ENCODE results near the gene MAG.
"Not testable (repeated sequence)": the region's sequence is repeated elsewhere in the genome, so short reads cannot be mapped to it uniquely, and the experiment has no call there.

Gene MAG

DNA sequence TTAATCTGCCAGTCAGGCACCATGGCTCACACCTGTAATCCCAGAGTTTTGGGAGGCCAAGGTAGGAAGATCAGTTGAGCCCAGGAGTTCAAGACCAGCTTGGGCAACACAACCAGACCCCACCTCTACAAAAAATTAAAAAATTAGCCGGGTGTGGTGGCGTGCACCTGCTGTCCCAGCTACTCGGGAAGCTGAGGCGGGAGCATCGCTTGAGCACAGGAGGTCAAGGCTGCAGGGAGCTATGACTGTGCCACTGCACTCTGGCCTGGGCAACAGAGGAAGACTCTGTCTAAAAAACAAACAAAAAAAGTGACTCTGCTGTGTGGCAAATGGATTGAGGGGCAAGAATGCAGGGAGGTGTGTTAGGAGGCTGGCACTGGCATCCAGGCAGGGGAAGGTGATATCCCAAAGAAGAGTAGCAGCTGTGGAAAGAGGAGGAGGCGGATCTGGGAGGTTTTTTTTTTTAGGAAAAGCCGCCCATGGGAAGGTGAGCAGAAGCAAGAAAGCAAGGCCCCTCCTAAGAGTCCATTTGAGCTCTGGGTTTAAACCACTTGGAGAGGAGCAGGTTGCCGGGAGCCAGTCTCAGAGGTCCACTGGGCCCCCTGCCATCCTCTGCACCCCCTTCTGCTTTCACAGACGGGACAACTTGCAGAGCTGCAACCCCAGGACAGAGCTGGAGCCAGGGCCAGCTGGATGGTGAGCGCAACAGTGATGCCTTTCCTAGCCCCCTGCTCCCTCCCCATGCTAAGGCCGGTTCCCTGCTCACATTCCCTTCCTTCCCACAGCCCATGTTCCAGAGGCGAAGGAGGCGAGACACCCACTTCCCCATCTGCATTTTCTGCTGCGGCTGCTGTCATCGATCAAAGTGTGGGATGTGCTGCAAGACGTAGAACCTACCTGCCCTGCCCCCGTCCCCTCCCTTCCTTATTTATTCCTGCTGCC, 7.5 kb upstream of the MAG start:
- TF ChIP-seq MYNN (tag by site-specific recombination; IDR thresholded peaks at IDR 0.05; ENCODE audit: borderline replicate concordance) (no peak), ZNF596 (tag by site-specific recombination; IDR thresholded peaks at IDR 0.05) (no peak), ZFHX2 (tag by site-specific recombination; conservative IDR thresholded peaks at IDR 0.05) (peak; percentile 76), ZNF600 (tag by site-specific recombination; IDR thresholded peaks at IDR 0.05) (peak; percentile 42; the same call in 1 of the 2 replicates), EGR2 (tag by site-specific recombination; IDR thresholded peaks at IDR 0.05; ENCODE audit: low read depth) (peak; percentile 93), ZNF341 (tag by site-specific recombination; IDR thresholded peaks at IDR 0.05; ENCODE audit: low read depth) (0 out of 2 replicates have a peak, but pooled peaks have one; percentile 14)
- ChIA-PET CTCF (interaction anchor here (0.5 to 3.7 kb wide), 7 partner anchors 9 to 551 kb away, joined by 3 to 17 read pairs (median 3); no protein-coding TSS in a partner anchor), POLR2A (interaction anchor here (0.6 kb wide), 1 partner anchor 72 kb away, joined by 6 read pairs; no protein-coding TSS in a partner anchor)
- peaks cover 5% of the 10 kb centered on the region for H3K4me1 ChIP-seq (ENCODE audit: control insufficient read depth, insufficient read depth, low read length)
- no peaks in the 10 kb centered on the region for H3K9me3 ChIP-seq (ENCODE audit: control insufficient read depth, insufficient read depth, low read depth, low read length)
- no peak overlapping the region for H3K27ac ChIP-seq (ENCODE audit: extremely low read depth, low read depth, low read length)
- H3K4me3 ChIP-seq (ENCODE audit: low read depth, low read length): no peak overlapping the region
- no peaks in the 10 kb centered on the region for H3K36me3 ChIP-seq (ENCODE audit: control insufficient read depth in 2 of 2, insufficient read depth in 1 of 2, low read length in 2 of 2)

DNA sequence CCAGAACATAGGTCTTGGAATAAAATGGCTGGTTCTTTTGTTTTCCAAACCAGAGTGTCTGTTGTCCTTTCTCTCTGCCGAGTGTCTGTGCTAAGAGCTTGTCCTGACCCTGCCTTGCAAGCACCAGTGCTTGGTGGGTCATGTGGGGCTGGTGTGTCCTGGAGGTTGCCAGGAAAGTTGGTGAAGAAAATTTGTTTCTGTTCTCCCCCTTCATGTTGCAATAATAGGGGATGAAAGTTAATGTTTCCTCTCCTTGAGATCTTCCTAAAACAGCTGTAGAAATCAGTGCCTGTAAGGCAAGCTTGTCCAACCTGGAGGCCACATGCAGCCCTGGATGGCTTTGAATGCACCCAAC, 6.9 kb upstream of the MAG start:
- H3K4me1 ChIP-seq (ENCODE audit: control insufficient read depth, insufficient read depth, low read length): peaks cover 5% of the 10 kb centered on the region
- H3K9me3 ChIP-seq (ENCODE audit: control insufficient read depth, insufficient read depth, low read depth, low read length): no peaks in the 10 kb centered on the region
- CTCF ChIA-PET: interaction anchor here (0.5 to 3.7 kb wide), 4 partner anchors 10 to 141 kb away, joined by 3 to 17 read pairs (median 3); no protein-coding TSS in a partner anchor
- no peak for TF ChIP-seq MZF1 (tag by site-specific recombination; IDR thresholded peaks at IDR 0.05; ENCODE audit: borderline replicate concordance)
- no peak for TF ChIP-seq ZNF768 (tag by site-specific recombination; IDR thresholded peaks at IDR 0.05)
- TF ChIP-seq GLIS1 (tag by site-specific recombination; IDR thresholded peaks at IDR 0.05): no peak
- H3K36me3 ChIP-seq (ENCODE audit: control insufficient read depth in 2 of 2, insufficient read depth in 1 of 2, low read length in 2 of 2): no peaks in the 10 kb centered on the region
- POLR2A ChIA-PET: no interaction called here
- H3K27ac ChIP-seq (ENCODE audit: extremely low read depth, low read depth, low read length): no peak overlapping the region
- no peak overlapping the region for H3K4me3 ChIP-seq (ENCODE audit: low read depth, low read length)

DNA sequence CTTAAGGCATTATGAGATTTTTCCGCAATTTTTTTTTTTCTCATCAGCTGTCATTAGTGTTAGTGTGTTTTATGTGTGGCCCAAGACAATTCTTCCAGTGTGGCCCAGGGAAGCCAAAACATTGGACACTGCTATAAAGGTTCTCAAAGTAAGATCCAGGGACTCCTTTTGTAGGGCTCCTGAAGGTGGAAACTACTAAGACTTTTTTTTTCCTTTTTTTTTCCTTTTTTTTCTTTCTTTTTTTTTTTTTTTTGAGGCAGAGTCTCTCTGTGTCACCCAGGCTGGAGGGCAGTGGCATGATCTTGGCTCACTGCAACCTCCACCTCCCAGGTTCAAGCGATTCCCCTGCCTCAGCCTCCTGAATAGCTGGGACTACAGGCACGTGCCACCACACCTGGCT, 6.5 kb upstream of the MAG start:
- H3K9me3 ChIP-seq (ENCODE audit: control insufficient read depth, insufficient read depth, low read depth, low read length); H3K27ac ChIP-seq (ENCODE audit: extremely low read depth, low read depth, low read length); H3K4me1 ChIP-seq (ENCODE audit: control insufficient read depth, insufficient read depth, low read length); H3K4me3 ChIP-seq (ENCODE audit: low read depth, low read length); H3K36me3 ChIP-seq (ENCODE audit: control insufficient read depth in 2 of 2, insufficient read depth in 1 of 2, low read length in 2 of 2): not testable (repeated sequence)
- TF ChIP-seq, protein P1, sequence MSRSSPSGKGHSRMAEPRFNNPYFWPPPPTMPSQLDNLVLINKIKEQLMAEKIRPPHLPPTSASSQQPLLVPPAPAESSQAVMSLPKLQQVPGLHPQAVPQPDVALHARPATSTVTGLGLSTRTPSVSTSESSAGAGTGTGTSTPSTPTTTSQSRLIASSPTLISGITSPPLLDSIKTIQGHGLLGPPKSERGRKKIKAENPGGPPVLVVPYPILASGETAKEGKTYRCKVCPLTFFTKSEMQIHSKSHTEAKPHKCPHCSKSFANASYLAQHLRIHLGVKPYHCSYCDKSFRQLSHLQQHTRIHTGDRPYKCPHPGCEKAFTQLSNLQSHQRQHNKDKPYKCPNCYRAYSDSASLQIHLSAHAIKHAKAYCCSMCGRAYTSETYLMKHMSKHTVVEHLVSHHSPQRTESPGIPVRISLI (tag by site-specific recombination; IDR thresholded peaks at IDR 0.05): peak; percentile 94
- TF ChIP-seq, protein P2, sequence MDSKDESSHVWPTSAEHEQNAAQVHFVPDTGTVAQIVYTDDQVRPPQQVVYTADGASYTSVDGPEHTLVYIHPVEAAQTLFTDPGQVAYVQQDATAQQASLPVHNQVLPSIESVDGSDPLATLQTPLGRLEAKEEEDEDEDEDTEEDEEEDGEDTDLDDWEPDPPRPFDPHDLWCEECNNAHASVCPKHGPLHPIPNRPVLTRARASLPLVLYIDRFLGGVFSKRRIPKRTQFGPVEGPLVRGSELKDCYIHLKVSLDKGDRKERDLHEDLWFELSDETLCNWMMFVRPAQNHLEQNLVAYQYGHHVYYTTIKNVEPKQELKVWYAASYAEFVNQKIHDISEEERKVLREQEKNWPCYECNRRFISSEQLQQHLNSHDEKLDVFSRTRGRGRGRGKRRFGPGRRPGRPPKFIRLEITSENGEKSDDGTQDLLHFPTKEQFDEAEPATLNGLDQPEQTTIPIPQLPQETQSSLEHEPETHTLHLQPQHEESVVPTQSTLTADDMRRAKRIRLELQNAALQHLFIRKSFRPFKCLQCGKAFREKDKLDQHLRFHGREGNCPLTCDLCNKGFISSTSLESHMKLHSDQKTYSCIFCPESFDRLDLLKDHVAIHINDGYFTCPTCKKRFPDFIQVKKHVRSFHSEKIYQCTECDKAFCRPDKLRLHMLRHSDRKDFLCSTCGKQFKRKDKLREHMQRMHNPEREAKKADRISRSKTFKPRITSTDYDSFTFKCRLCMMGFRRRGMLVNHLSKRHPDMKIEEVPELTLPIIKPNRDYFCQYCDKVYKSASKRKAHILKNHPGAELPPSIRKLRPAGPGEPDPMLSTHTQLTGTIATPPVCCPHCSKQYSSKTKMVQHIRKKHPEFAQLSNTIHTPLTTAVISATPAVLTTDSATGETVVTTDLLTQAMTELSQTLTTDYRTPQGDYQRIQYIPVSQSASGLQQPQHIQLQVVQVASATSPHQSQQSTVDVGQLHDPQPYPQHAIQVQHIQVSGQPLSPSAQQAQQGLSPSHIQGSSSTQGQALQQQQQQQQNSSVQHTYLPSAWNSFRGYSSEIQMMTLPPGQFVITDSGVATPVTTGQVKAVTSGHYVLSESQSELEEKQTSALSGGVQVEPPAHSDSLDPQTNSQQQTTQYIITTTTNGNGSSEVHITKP (tag by site-specific recombination; IDR thresholded peaks at IDR 0.05): peak; percentile 51
- POLR2A ChIA-PET: interaction anchor here (0.7 to 4.7 kb wide), 2 partner anchors 16 to 200 kb away, joined by 3 to 17 read pairs; partner anchors contain the start of gene USF2
- CTCF ChIA-PET: interaction anchor here (1.1 to 3.7 kb wide), 2 partner anchors 10 to 16 kb away, joined by 3 to 17 read pairs; no protein-coding TSS in a partner anchor
